ENCODE measurements around the gene BPIFA2. TPM values are rescaled to one million over a fixed set of nuclear protein-coding genes. Genes with fewer than 3 reads are reported as not detected.

BPIFA2 gene
- total RNA-seq, 4 donors from 2014 or later, result not detected

DNA sequence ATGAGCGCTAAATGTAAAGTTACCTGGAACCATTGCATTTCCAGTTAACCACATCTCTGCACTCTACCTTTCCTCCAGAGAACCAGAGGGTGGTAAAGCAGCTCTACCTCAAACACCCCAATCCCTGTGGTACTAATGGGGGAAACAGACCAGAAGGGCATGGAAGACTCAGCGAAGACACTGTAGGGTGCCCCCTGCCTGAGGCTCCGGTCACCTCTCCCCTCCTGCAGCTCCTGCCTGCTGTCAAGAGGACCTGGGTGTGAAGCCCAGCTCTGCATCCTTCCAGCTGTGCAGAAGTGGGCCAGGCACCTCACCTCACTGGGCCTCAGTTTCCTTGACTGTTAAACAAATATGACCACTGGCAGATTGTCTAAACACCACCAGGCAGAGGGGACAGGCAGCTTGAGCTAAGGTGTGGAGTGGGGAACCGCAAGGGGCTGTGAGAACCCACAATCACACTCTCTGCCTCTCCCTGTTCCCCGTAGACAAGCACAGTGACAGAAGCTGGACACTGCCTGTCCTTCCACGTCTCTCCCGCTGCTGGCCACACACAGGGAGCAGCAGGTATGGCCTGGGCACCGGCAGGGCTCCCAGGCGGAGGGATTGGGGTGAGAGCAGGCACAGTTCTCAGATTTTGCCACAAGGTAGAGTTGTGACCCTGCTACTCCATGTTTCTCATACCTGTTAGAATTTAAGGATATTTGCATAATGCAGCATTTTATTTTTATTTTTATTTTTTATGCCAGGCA lies 9.1 kb upstream of the BPIFA2 start:
- no peaks in the 10 kb centered on the region for H3K36me3 ChIP-seq
- intact Hi-C loops (cut with DNase I; ENCODE audit: low total_unique reads) (no loop called here), in situ Hi-C loops (cut with MboI; ENCODE audit: low sequenced_read_pairs in 4 of 4) (no loop called here)
- no peak for ATAC-seq
- TF ChIP-seq POLR2A (IDR thresholded peaks at IDR 0.05), result no peak
- TF ChIP-seq, protein P1, sequence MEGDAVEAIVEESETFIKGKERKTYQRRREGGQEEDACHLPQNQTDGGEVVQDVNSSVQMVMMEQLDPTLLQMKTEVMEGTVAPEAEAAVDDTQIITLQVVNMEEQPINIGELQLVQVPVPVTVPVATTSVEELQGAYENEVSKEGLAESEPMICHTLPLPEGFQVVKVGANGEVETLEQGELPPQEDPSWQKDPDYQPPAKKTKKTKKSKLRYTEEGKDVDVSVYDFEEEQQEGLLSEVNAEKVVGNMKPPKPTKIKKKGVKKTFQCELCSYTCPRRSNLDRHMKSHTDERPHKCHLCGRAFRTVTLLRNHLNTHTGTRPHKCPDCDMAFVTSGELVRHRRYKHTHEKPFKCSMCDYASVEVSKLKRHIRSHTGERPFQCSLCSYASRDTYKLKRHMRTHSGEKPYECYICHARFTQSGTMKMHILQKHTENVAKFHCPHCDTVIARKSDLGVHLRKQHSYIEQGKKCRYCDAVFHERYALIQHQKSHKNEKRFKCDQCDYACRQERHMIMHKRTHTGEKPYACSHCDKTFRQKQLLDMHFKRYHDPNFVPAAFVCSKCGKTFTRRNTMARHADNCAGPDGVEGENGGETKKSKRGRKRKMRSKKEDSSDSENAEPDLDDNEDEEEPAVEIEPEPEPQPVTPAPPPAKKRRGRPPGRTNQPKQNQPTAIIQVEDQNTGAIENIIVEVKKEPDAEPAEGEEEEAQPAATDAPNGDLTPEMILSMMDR (IDR thresholded peaks at IDR 0.05 in 4 of 5, conservative IDR thresholded peaks at IDR 0.05 in 1 of 5), result no peak
- H3K27ac ChIP-seq, result no peak overlapping the region
- H3K4me3 ChIP-seq, result no peak overlapping the region
- H3K27me3 ChIP-seq, result peaks cover 0 to 5% (median 0%) of the 10 kb centered on the region in 3 donors
- no peaks in the 10 kb centered on the region for H3K9me3 ChIP-seq
- DNase-seq, result no peak
- H3K4me1 ChIP-seq, result no peaks in the 10 kb centered on the region

GRCh38 chr20:33159713-33160112 lies 8.2 kb upstream of the BPIFA2 start:
- in situ Hi-C loops (cut with MboI; ENCODE audit: low sequenced_read_pairs in 4 of 4) (loop anchor here in 1 of 4 donors (10.0 kb wide), 1 partner anchor 65 kb away; no protein-coding TSS in a partner anchor), intact Hi-C loops (cut with DNase I; ENCODE audit: low total_unique reads) (no loop called here)
- H3K4me3 ChIP-seq, result no peak overlapping the region
- peaks cover 0 to 5% (median 0%) of the 10 kb centered on the region in 3 donors for H3K27me3 ChIP-seq
- TF ChIP-seq, protein P1 (IDR thresholded peaks at IDR 0.05 in 4 of 5, conservative IDR thresholded peaks at IDR 0.05 in 1 of 5), result no peak
- no peak for TF ChIP-seq POLR2A (IDR thresholded peaks at IDR 0.05)
- no peaks in the 10 kb centered on the region for H3K9me3 ChIP-seq
- DNase-seq, result no peak
- H3K4me1 ChIP-seq, result no peaks in the 10 kb centered on the region
- H3K36me3 ChIP-seq, result no peaks in the 10 kb centered on the region
- no peak for ATAC-seq
- no peak overlapping the region for H3K27ac ChIP-seq

- intact Hi-C loops (cut with DNase I; ENCODE audit: low total_unique reads) (no loop called here), in situ Hi-C loops (cut with MboI; ENCODE audit: low sequenced_read_pairs in 4 of 4) (loop anchor here in 1 of 4 donors (10.0 kb wide), 1 partner anchor 64 kb away; no protein-coding TSS in a partner anchor)
- H3K4me3 ChIP-seq, result no peak overlapping the region
- peaks cover 0 to 5% (median 0%) of the 10 kb centered on the region in 3 donors for H3K27me3 ChIP-seq
- ATAC-seq (no peak), DNase-seq (no peak)
- H3K27ac ChIP-seq, result no peak overlapping the region
- H3K36me3 ChIP-seq, result no peaks in the 10 kb centered on the region
- no peaks in the 10 kb centered on the region for H3K9me3 ChIP-seq
- no peaks in the 10 kb centered on the region for H3K4me1 ChIP-seq
- TF ChIP-seq, protein P1 (IDR thresholded peaks at IDR 0.05 in 4 of 5, conservative IDR thresholded peaks at IDR 0.05 in 1 of 5), result no peak
- TF ChIP-seq POLR2A (IDR thresholded peaks at IDR 0.05), result no peak
These were observed 7.3 kb upstream of the BPIFA2 start for GRCh38 chr20:33160681-33161080.

DNA sequence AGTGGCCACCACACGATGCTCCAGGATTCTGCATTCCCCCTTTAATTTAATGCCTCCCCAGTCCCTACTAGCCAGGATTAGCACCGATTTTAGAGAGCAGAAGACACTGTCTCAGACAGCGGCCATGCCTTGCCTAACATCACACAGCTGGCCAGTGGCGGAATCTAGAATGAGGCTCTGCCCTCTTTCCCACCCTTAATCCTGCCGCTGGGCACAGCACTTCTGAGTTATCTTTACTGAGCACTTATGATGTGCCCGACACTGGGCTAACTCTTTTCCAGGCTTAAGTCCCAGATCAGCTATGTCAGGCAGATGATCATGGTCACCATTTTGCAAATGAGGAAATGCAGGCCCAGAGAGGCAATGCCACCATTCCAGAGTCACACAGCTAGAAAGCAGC lies 5.6 kb upstream of the BPIFA2 start:
- no peak for ATAC-seq
- H3K4me1 ChIP-seq, result no peaks in the 10 kb centered on the region
- TF ChIP-seq, protein P1 (IDR thresholded peaks at IDR 0.05 in 4 of 5, conservative IDR thresholded peaks at IDR 0.05 in 1 of 5), result no peak
- no peak for TF ChIP-seq POLR2A (IDR thresholded peaks at IDR 0.05)
- no peak overlapping the region for H3K27ac ChIP-seq
- no peaks in the 10 kb centered on the region for H3K36me3 ChIP-seq
- intact Hi-C loops (cut with DNase I; ENCODE audit: low total_unique reads) (no loop called here), in situ Hi-C loops (cut with MboI; ENCODE audit: low sequenced_read_pairs in 4 of 4) (loop anchor here in 1 of 4 donors (10.0 kb wide), 1 partner anchor 62 kb away; no protein-coding TSS in a partner anchor)
- no peaks in the 10 kb centered on the region for H3K27me3 ChIP-seq
- DNase-seq, result no peak
- no peaks in the 10 kb centered on the region for H3K9me3 ChIP-seq
- H3K4me3 ChIP-seq, result no peak overlapping the region
